OCI-LY3 (cell line): ENCODE results near the gene KCNK7.

Experiments used
- H2AFZ ChIP-seq: fragments of 200-600, 300-600 bp; shearing (Covaris generic); 2 replicates; pipeline ENCODE4 v1.6.0; 2014; ENCODE audit warnings: antibody characterized with exemption, low read depth, low read length
- H3K27ac ChIP-seq: fragments of 200-600, 300-600 bp; sonication (generic); 2 replicates; pipeline ENCODE4 v1.5.1; 2014; ENCODE audit warnings: mild to moderate bottlenecking, low read length, moderate library complexity, mixed read lengths
- H3K27me3 ChIP-seq: fragments of 200-600, 300-600 bp; sonication (generic); 2 replicates; pipeline ENCODE4 v1.6.1; 2014; ENCODE audit warnings: low read depth, low read length, mixed read lengths
- H3K36me3 ChIP-seq: fragments of 200-600, 300-600 bp; sonication (generic); replicated peaks from 2 replicates; pipeline ENCODE3; 2014; ENCODE audit warnings: low read depth, low read length, mixed read lengths
- H3K4me1 ChIP-seq: fragments of 300-600, 200-600 bp; sonication (generic); 2 replicates; pipeline ENCODE4 v1.6.1; 2014; ENCODE audit warnings: low read length, mixed read lengths
- H3K4me2 ChIP-seq: fragments of 200-600, 300-600 bp; sonication (generic); 2 replicates; pipeline ENCODE4 v1.6.1; 2014; ENCODE audit warnings: low read length, mixed read lengths
- H3K4me3 ChIP-seq: fragments of 300-600, 200-600 bp; sonication (generic); 2 replicates; pipeline ENCODE4 v1.5.1; 2014; ENCODE audit warnings: antibody characterized with exemption, mild to moderate bottlenecking, low read length, moderate library complexity
- H3K79me2 ChIP-seq: fragments of 300-600, 200-600 bp; shearing (Covaris generic); 2 replicates; pipeline ENCODE4 v1.6.1; 2014; ENCODE audit warnings: mild to moderate bottlenecking, low read length, mixed read lengths
- H3K9ac ChIP-seq: fragments of 300-600, 200-600 bp; shearing (Covaris generic); 2 replicates; pipeline ENCODE4 v1.6.0; 2014; ENCODE audit warnings: mild to moderate bottlenecking, low read length, moderate library complexity
- H3K9me3 ChIP-seq: fragments of 200-600, 300-600 bp; shearing (Covaris generic); 2 replicates; pipeline ENCODE4 v1.6.1; 2014; ENCODE audit warnings: low read length, mixed read lengths; ENCODE audit not compliant: insufficient read depth
- H4K20me1 ChIP-seq: fragments of 200-600, 300-600 bp; sonication (generic); 2 replicates; pipeline ENCODE4 v1.6.1; 2016; ENCODE audit warnings: low read length, mixed read lengths; ENCODE audit not compliant: insufficient read depth
- CTCF ChIP-seq: fragments of 200-600, 300-600 bp; sonication (generic); IDR thresholded peaks from 2 replicates; pipeline ENCODE4 v1.5.1; 2014; ENCODE audit warnings: antibody characterized with exemption, low read length, low read depth
- EZH2phosphoT487 ChIP-seq: fragments of 200-600 bp; shearing (Covaris generic); IDR thresholded peaks from 2 replicates; pipeline ENCODE4 v1.6.1; 2018; ENCODE audit warnings: antibody characterized with exemption, mixed run types, low read depth

KCNK7 gene

GRCh38 chr11:65604258-65604657 is 8.7 kb upstream of the KCNK7 start:
- H3K79me2 ChIP-seq: no peaks in the 10 kb centered on the region
- no peak overlapping the region for H3K9ac ChIP-seq
- H3K36me3 ChIP-seq: peaks cover 43% of the 10 kb centered on the region
- H3K9me3 ChIP-seq: no peaks in the 10 kb centered on the region
- H2AFZ ChIP-seq: no peak overlapping the region
- no peaks in the 10 kb centered on the region for H4K20me1 ChIP-seq
- TF ChIP-seq EZH2phosphoT487: no peak
- no peak for TF ChIP-seq CTCF
- no peaks in the 10 kb centered on the region for H3K4me1 ChIP-seq
- no peak overlapping the region for H3K4me3 ChIP-seq
- no peaks in the 10 kb centered on the region for H3K27me3 ChIP-seq
- H3K4me2 ChIP-seq: no peak overlapping the region
- no peak overlapping the region for H3K27ac ChIP-seq

GRCh38 chr11:65599955-65600246 is 4.3 kb upstream of the KCNK7 start:
- Histone ChIP-seq H2AFZ (no peak overlapping the region), H3K79me2 (no peaks in the 10 kb centered on the region), H3K9ac (no peak overlapping the region), H3K36me3 (peaks cover 32% of the 10 kb centered on the region), H3K4me2 (no peak overlapping the region), H3K9me3 (no peaks in the 10 kb centered on the region), H3K4me1 (no peaks in the 10 kb centered on the region), H3K27me3 (no peaks in the 10 kb centered on the region), H3K27ac (no peak overlapping the region), H3K4me3 (no peak overlapping the region), H4K20me1 (no peaks in the 10 kb centered on the region)
- TF ChIP-seq EZH2phosphoT487 (no peak), CTCF (no peak)

GRCh38 chr11:65599216-65599954 is 3.8 kb upstream of the KCNK7 start:
- Histone ChIP-seq H3K27me3 (no peaks in the 10 kb centered on the region), H4K20me1 (no peaks in the 10 kb centered on the region), H3K9me3 (no peaks in the 10 kb centered on the region), H3K9ac (no peak overlapping the region), H3K4me3 (no peak overlapping the region), H2AFZ (no peak overlapping the region), H3K4me1 (no peaks in the 10 kb centered on the region), H3K27ac (no peak overlapping the region), H3K36me3 (peaks cover 27% of the 10 kb centered on the region), H3K79me2 (no peaks in the 10 kb centered on the region), H3K4me2 (no peak overlapping the region)
- no peak for TF ChIP-seq EZH2phosphoT487
- no peak for TF ChIP-seq CTCF

- no peak for TF ChIP-seq EZH2phosphoT487
- TF ChIP-seq CTCF: no peak
- Histone ChIP-seq H3K4me1 (no peaks in the 10 kb centered on the region), H3K9ac (no peak overlapping the region), H4K20me1 (no peaks in the 10 kb centered on the region), H3K4me3 (no peak overlapping the region), H2AFZ (no peak overlapping the region), H3K36me3 (peaks cover 23% of the 10 kb centered on the region), H3K79me2 (no peaks in the 10 kb centered on the region), H3K27me3 (no peaks in the 10 kb centered on the region), H3K9me3 (no peaks in the 10 kb centered on the region), H3K4me2 (no peak overlapping the region), H3K27ac (no peak overlapping the region)
Measured at GRCh38 chr11:65598258-65598699, 2.7 kb upstream of the KCNK7 start.
